ENCODE results near the gene BCAS3.

BCAS3 gene

GRCh38 chr17:60941571-60941970 lies 263.9 kb downstream of the BCAS3 start:
- no peaks in the 10 kb centered on the region for H3K9me3 ChIP-seq
- no peak for DNase-seq
- no peaks in the 10 kb centered on the region for H3K27me3 ChIP-seq
- no peaks in the 10 kb centered on the region for H3K36me3 ChIP-seq
- no peak for TF ChIP-seq CTCF (IDR thresholded peaks at IDR 0.05; ENCODE audit: low read depth, low read length)
- H3K4me3 ChIP-seq (ENCODE audit: low read depth, low read length), result no peak overlapping the region
- H3K4me1 ChIP-seq, result no peaks in the 10 kb centered on the region

GRCh38 chr17:60944751-60945150 lies 267.1 kb downstream of the BCAS3 start:
- Histone ChIP-seq H3K27me3 (no peaks in the 10 kb centered on the region), H3K9me3 (no peaks in the 10 kb centered on the region), H3K4me1 (no peaks in the 10 kb centered on the region), H3K36me3 (no peaks in the 10 kb centered on the region), H3K4me3 (ENCODE audit: low read depth, low read length) (no peak overlapping the region)
- no peak for DNase-seq
- TF ChIP-seq CTCF (IDR thresholded peaks at IDR 0.05; ENCODE audit: low read depth, low read length), result no peak

- TF ChIP-seq CTCF (IDR thresholded peaks at IDR 0.05; ENCODE audit: low read depth, low read length), result no peak
- DNase-seq, result no peak
- H3K4me3 ChIP-seq (ENCODE audit: low read depth, low read length), result no peak overlapping the region
These were observed 269.4 kb downstream of the BCAS3 start for GRCh38 chr17:60947100-60947499.

GRCh38 chr17:60947543-60947942 lies 269.9 kb downstream of the BCAS3 start:
- no peak for TF ChIP-seq CTCF (IDR thresholded peaks at IDR 0.05; ENCODE audit: low read depth, low read length)
- no peak for DNase-seq
- H3K9me3 ChIP-seq, result no peaks in the 10 kb centered on the region
- H3K36me3 ChIP-seq, result no peaks in the 10 kb centered on the region
- H3K4me1 ChIP-seq, result no peaks in the 10 kb centered on the region
- H3K4me3 ChIP-seq (ENCODE audit: low read depth, low read length), result no peak overlapping the region
- no peaks in the 10 kb centered on the region for H3K27me3 ChIP-seq

More at GRCh38 chr17:60947100-60947499, 269.4 kb downstream of the BCAS3 start:
- Histone ChIP-seq H3K9me3 (no peaks in the 10 kb centered on the region), H3K27me3 (no peaks in the 10 kb centered on the region), H3K36me3 (no peaks in the 10 kb centered on the region), H3K4me1 (no peaks in the 10 kb centered on the region)

- no peak for DNase-seq
- peaks cover 3% of the 10 kb centered on the region; the same call in 1 of the 2 replicates for H3K9me3 ChIP-seq
- no peaks in the 10 kb centered on the region for H3K4me1 ChIP-seq
- no peaks in the 10 kb centered on the region for H3K36me3 ChIP-seq
- H3K4me3 ChIP-seq (ENCODE audit: low read depth, low read length), result no peak overlapping the region
- no peaks in the 10 kb centered on the region for H3K27me3 ChIP-seq
- no peak for TF ChIP-seq CTCF (IDR thresholded peaks at IDR 0.05; ENCODE audit: low read depth, low read length)
These were observed 275.1 kb downstream of the BCAS3 start for GRCh38 chr17:60952747-60953146.

- no peak for DNase-seq
- Histone ChIP-seq H3K4me1 (no peaks in the 10 kb centered on the region), H3K4me3 (ENCODE audit: low read depth, low read length) (no peak overlapping the region), H3K9me3 (no peaks in the 10 kb centered on the region), H3K36me3 (no peaks in the 10 kb centered on the region), H3K27me3 (no peaks in the 10 kb centered on the region)
- no peak for TF ChIP-seq CTCF (IDR thresholded peaks at IDR 0.05; ENCODE audit: low read depth, low read length)
These were observed 281.4 kb downstream of the BCAS3 start for GRCh38 chr17:60959011-60959410.
